PFSK-1 (cell line): ENCODE measurements around the gene DACT2.

Experiments
- POLR2AphosphoS5 ChIP-seq: IDR thresholded peaks from 2 replicates; pipeline ENCODE4 v1.6.1; 2012; ENCODE audit warnings: low read depth, mild to moderate bottlenecking, control low read depth, low read length, moderate library complexity
- SIN3A ChIP-seq: IDR thresholded peaks from 2 replicates; pipeline ENCODE4 v1.6.1; 2012; ENCODE audit warnings: mild to moderate bottlenecking, low read length, moderate library complexity, borderline replicate concordance; ENCODE audit not compliant: insufficient read depth
- TAF1 ChIP-seq: IDR thresholded peaks from 2 replicates; pipeline ENCODE4 v1.6.1; 2012; ENCODE audit warnings: low read length, control low read depth, borderline replicate concordance; ENCODE audit not compliant: insufficient read depth

DNA sequence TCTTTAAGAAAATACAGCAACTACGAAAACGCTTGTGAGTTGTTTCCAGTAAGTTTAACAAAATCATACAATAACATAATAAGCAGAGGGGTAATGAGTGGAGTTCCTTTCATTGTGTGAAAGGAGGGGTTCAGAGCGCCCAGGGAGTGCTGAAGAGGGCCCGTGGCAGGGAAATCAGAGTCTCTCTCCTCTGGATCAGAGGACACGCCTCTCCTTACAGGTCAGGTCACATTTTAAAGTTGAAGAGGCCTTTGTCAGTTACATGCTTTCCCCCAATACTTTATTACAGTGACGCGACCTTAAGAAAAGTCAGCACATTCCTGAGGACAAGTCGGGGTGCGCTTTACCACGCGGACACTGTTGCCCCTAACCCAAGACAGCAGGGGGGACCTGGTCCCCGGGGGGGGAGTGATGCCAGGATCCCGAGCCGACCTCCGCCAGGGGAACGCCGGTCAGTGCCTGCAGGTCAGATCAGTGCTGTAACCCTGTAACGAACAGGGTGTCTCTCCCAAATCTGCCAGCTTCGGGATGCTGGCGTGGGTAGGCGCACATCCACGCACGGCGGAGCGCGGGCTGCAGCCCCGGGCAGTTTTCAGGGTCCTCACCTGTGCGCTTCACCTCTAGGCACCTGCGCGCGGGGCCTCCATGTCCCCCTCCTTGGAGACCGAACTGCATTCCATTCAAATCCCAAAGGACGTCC is 848 bp downstream of the DACT2 start:
- TF ChIP-seq TAF1 (no peak), SIN3A (no peak), POLR2AphosphoS5 (no peak)
